Measurements from ENCODE around the gene GOLGA8B.
"Not testable (repeated sequence)": the region's sequence is repeated elsewhere in the genome, so short reads cannot be mapped to it uniquely, and the experiment has no call there.

The GOLGA8B gene

GRCh38 chr15:34581043-34581365 lies 2.4 kb downstream of the GOLGA8B start:
- Histone ChIP-seq H3K4me2 (no peak overlapping the region), H2AFZ (ENCODE audit: low read depth) (no peak overlapping the region), H3K27ac (no peak overlapping the region), H3K9ac (no peak overlapping the region), H3K36me3 (ENCODE audit: insufficient read depth) (no peaks in the 10 kb centered on the region; the same call in 1 of the 2 replicates), H3K4me3 (IDR thresholded peaks at IDR 0.05; ENCODE audit: insufficient read depth, low read depth, low read length) (no peak overlapping the region), H3K27me3 (ENCODE audit: insufficient read depth, low read depth) (no peaks in the 10 kb centered on the region), H4K20me1 (ENCODE audit: insufficient read depth) (no peaks in the 10 kb centered on the region), H3K4me1 (ENCODE audit: low read depth, poor library complexity, severe bottlenecking) (peaks cover 11% of the 10 kb centered on the region), H3K79me2 (ENCODE audit: insufficient read depth, low read depth) (peaks cover 32% of the 10 kb centered on the region)
- TF ChIP-seq CTCF (conservative IDR thresholded peaks at IDR 0.05; ENCODE audit: low read depth, low read length): no peak

- H3K9ac ChIP-seq; H2AFZ ChIP-seq (ENCODE audit: low read depth); H3K27ac ChIP-seq; H4K20me1 ChIP-seq (ENCODE audit: insufficient read depth); H3K4me2 ChIP-seq; H3K27me3 ChIP-seq (ENCODE audit: insufficient read depth, low read depth); H3K4me3 ChIP-seq (IDR thresholded peaks at IDR 0.05; ENCODE audit: insufficient read depth, low read depth, low read length); H3K36me3 ChIP-seq (ENCODE audit: insufficient read depth): not testable (repeated sequence)
- H3K4me1 ChIP-seq (ENCODE audit: low read depth, poor library complexity, severe bottlenecking): peaks cover 11% of the 10 kb centered on the region
- H3K79me2 ChIP-seq (ENCODE audit: insufficient read depth, low read depth): peaks cover 37% of the 10 kb centered on the region
Observed at GRCh38 chr15:34580251-34581042, 3.0 kb downstream of the GOLGA8B start.

- Histone ChIP-seq H3K9ac (no peak overlapping the region), H2AFZ (ENCODE audit: low read depth) (no peak overlapping the region), H3K4me1 (ENCODE audit: low read depth, poor library complexity, severe bottlenecking) (peaks cover 7% of the 10 kb centered on the region), H3K36me3 (ENCODE audit: insufficient read depth) (no peaks in the 10 kb centered on the region; the same call in 1 of the 2 replicates), H3K27ac (no peak overlapping the region), H3K4me3 (IDR thresholded peaks at IDR 0.05; ENCODE audit: insufficient read depth, low read depth, low read length) (no peak overlapping the region), H3K4me2 (no peak overlapping the region), H3K79me2 (ENCODE audit: insufficient read depth, low read depth) (peaks cover 37% of the 10 kb centered on the region), H4K20me1 (ENCODE audit: insufficient read depth) (no peaks in the 10 kb centered on the region), H3K27me3 (ENCODE audit: insufficient read depth, low read depth) (no peaks in the 10 kb centered on the region)
- no peak for TF ChIP-seq CTCF (conservative IDR thresholded peaks at IDR 0.05; ENCODE audit: low read depth, low read length)
Observed at GRCh38 chr15:34578283-34578674, 5.2 kb downstream of the GOLGA8B start.

GRCh38 chr15:34577658-34578282 lies 5.7 kb downstream of the GOLGA8B start:
- not testable (repeated sequence) for H3K27ac ChIP-seq; H3K4me2 ChIP-seq; H3K4me3 ChIP-seq (IDR thresholded peaks at IDR 0.05; ENCODE audit: insufficient read depth, low read depth, low read length); H3K27me3 ChIP-seq (ENCODE audit: insufficient read depth, low read depth); H2AFZ ChIP-seq (ENCODE audit: low read depth); H3K9ac ChIP-seq; H3K36me3 ChIP-seq (ENCODE audit: insufficient read depth); H3K4me1 ChIP-seq (ENCODE audit: low read depth, poor library complexity, severe bottlenecking); H4K20me1 ChIP-seq (ENCODE audit: insufficient read depth)
- H3K79me2 ChIP-seq (ENCODE audit: insufficient read depth, low read depth): peaks cover 36% of the 10 kb centered on the region

- H2AFZ ChIP-seq (ENCODE audit: low read depth); H3K36me3 ChIP-seq (ENCODE audit: insufficient read depth); H3K27ac ChIP-seq; H3K4me1 ChIP-seq (ENCODE audit: low read depth, poor library complexity, severe bottlenecking); H3K27me3 ChIP-seq (ENCODE audit: insufficient read depth, low read depth); H3K4me2 ChIP-seq; H4K20me1 ChIP-seq (ENCODE audit: insufficient read depth); H3K4me3 ChIP-seq (IDR thresholded peaks at IDR 0.05; ENCODE audit: insufficient read depth, low read depth, low read length); H3K9ac ChIP-seq: not testable (repeated sequence)
- peaks cover 19% of the 10 kb centered on the region for H3K79me2 ChIP-seq (ENCODE audit: insufficient read depth, low read depth)
Observed at GRCh38 chr15:34575035-34575434, 8.4 kb downstream of the GOLGA8B start.

- not testable (repeated sequence) for H3K9ac ChIP-seq; H3K27ac ChIP-seq; H3K4me1 ChIP-seq (ENCODE audit: low read depth, poor library complexity, severe bottlenecking); H2AFZ ChIP-seq (ENCODE audit: low read depth); H3K4me2 ChIP-seq; H3K36me3 ChIP-seq (ENCODE audit: insufficient read depth); H3K27me3 ChIP-seq (ENCODE audit: insufficient read depth, low read depth); H3K4me3 ChIP-seq (IDR thresholded peaks at IDR 0.05; ENCODE audit: insufficient read depth, low read depth, low read length); H4K20me1 ChIP-seq (ENCODE audit: insufficient read depth)
- peaks cover 12% of the 10 kb centered on the region for H3K79me2 ChIP-seq (ENCODE audit: insufficient read depth, low read depth)
Observed at GRCh38 chr15:34572921-34573320, 10.5 kb downstream of the GOLGA8B start.

- H3K27me3 ChIP-seq (ENCODE audit: insufficient read depth, low read depth); H3K4me1 ChIP-seq (ENCODE audit: low read depth, poor library complexity, severe bottlenecking); H3K4me3 ChIP-seq (IDR thresholded peaks at IDR 0.05; ENCODE audit: insufficient read depth, low read depth, low read length); H2AFZ ChIP-seq (ENCODE audit: low read depth); H3K36me3 ChIP-seq (ENCODE audit: insufficient read depth); H3K27ac ChIP-seq; H3K4me2 ChIP-seq; H4K20me1 ChIP-seq (ENCODE audit: insufficient read depth); H3K9ac ChIP-seq; H3K79me2 ChIP-seq (ENCODE audit: insufficient read depth, low read depth): not testable (repeated sequence)
Observed at GRCh38 chr15:34572019-34572641, 11.3 kb downstream of the GOLGA8B start.

GRCh38 chr15:34569670-34570396 lies 13.6 kb downstream of the GOLGA8B start:
- not testable (repeated sequence) for H3K36me3 ChIP-seq (ENCODE audit: insufficient read depth); H3K9ac ChIP-seq; H4K20me1 ChIP-seq (ENCODE audit: insufficient read depth); H3K4me2 ChIP-seq; H3K79me2 ChIP-seq (ENCODE audit: insufficient read depth, low read depth); H2AFZ ChIP-seq (ENCODE audit: low read depth); H3K27me3 ChIP-seq (ENCODE audit: insufficient read depth, low read depth); H3K4me3 ChIP-seq (IDR thresholded peaks at IDR 0.05; ENCODE audit: insufficient read depth, low read depth, low read length); H3K4me1 ChIP-seq (ENCODE audit: low read depth, poor library complexity, severe bottlenecking); H3K27ac ChIP-seq

Data from KMS-11 (cell line).